GM19452 (cell line): ENCODE measurements around the gene PGBD1.
"Not testable (repeated sequence)": the region's sequence is repeated elsewhere in the genome, so short reads cannot be mapped to it uniquely, and the experiment has no call there.

ENCODE experiments used
- ATAC-seq: cut with Tn5 transposase; IDR thresholded peaks from one replicate; pipeline ENCODE4 v1.9.1; 2021; ENCODE audit not compliant: unreplicated experiment

Gene PGBD1

DNA sequence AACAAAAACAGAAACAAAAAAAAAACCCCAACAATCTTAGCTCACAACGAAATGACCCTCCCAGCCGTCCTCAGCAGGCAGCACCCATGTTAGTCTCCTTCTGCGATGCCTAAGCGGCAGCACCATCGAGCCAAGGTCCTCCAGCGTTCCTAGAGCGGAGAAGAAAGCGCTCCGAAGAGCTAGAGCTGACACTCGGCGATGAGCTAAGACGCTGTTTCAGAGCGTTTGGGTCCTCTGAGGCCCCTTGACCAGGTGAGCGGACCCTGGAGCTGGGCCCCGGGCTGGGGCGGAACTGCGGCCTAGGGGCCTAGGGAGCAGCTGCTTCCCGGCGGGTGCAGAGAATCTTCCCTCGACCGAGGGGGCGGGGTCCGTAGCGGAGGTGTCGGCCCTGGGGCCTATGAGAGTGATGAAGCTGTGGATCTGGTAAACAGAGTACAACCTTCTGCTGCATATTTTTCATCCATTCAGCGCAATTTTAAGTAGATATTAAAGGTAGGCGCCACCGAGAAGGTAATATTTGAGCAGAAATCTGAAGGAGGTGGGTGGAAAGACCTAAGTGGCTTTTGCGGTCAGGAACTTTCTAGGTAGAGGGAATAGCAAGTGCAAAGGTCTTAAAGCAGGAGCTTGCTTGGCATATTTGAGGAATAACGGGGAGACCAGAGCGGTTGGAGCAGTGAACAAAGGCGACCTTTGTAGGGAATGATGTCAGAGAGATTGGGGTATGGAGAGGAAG, 14.2 kb upstream of the PGBD1 start, which contains the start of gene ZSCAN26:
ZSCAN26 (plus strand) TSS at position 182 of the 733 bp plus-strand sequence. CDS start 4,777 bp downstream, outside the sequence.
- ATAC-seq: peak; percentile 90

- no peak for ATAC-seq
Observed at GRCh38 chr6:28267695-28268059, 13.7 kb upstream of the PGBD1 start.

- no peak for ATAC-seq
Observed at GRCh38 chr6:28269492-28269891, 11.9 kb upstream of the PGBD1 start.

DNA sequence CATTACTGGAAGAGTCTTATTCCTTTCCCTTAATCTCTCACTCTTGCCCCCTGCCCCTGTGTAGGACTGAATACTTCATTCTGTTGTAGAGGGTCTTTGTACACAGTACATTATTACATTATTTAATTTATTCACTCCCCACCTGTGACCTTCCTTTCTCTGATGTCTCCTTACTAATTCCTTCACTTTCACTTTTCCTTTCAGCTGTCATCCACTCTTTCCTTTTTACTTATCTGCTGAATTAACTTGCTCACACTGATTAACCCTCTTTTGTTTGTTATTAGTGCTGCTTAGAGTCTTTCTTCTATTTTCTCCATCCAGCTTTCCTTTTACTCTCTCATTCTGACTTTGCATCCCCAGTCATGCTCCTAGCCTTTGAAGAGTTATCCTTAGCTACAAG, 6.5 kb upstream of the PGBD1 start:
- ATAC-seq: no peak

DNA sequence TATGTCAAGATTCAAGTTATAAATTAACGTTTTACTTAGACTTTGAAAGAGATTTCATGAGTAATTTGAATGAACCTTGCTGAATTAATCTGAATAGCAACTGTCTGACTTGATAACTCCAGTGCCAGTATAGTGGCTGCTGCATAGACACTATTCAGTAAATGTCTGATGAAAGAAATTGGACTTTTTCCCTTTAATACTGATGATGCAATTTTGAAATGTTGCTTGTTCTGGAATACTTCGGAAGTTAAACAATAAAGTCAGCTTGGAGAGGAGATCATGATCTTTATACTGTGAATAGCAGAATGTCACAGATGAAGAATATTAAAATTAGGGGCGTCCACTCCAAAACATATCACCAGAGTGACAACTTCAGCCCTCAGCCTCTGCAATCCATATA, 3.6 kb upstream of the PGBD1 start:
- ATAC-seq: no peak

DNA sequence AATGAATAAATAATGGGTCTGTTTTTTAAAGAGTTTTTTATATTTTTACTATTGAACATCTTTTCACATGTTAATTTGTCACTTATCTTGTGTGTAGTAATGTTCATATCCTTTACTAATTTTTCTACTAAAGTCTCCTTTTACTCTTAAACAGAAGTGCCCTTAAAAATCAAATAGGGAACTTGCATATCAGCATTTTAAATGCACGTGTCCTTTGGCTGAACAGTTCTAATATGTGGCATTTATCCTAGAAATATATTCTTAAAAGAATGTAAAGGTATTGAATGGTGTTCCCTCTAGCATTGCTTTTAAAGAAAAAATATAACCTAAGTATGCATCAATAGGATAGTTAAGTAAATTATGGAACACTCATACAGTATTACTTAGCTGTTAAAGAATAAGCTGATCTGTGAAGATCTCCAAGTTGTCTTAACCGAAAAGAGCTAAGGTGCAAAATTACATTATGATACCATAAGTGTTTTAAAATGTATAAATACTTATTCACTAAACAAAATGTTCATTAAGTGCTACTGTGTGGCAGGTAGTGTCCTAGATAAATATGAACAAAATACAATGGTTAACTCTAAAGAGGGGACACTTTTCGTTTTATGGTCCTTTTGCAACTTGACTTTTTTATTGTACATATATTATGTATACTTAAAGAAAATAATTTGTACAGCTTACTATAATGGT, 631 bp upstream of the PGBD1 start:
- no peak for ATAC-seq

DNA sequence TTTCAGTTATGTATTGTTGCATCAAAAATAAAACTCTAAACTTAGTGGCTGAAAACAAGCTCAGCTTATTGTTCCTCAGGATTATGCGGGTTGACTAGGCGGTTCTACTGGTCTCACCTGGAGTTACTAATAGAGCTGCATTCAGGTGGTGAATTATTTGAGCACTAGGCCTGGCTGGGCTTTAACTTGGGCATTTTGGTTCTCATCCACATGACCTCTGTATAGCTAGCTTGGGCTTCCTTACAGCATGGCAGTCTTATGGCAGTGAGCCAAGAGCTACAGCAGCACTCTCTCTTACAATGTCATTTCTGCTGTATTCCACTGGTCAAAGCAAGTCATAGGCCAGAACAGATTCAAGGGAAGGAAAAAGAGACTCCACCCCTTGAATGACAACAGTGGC, 1.6 kb downstream of the PGBD1 start:
- no peak for ATAC-seq

DNA sequence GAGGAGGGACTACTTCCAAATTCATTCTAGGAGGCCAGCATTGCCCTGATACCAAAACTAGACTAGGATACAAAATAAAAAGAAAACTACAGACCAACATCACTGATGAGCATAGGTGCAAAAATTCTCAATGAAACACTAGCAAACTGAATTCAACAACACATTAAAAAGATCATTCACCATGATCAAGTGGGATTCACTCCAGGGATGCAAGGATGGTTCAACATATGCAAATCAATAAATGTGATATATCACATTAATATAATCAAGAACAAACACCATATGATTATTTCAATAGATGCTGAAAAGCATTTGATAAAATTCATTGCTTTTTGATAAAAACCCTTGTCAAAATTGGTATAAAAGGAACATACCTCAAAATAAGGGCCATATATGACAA, 10.2 kb downstream of the PGBD1 start:
- no peak for ATAC-seq

- no peak for ATAC-seq
Observed at GRCh38 chr6:28295326-28295725, 14.0 kb downstream of the PGBD1 start.

DNA sequence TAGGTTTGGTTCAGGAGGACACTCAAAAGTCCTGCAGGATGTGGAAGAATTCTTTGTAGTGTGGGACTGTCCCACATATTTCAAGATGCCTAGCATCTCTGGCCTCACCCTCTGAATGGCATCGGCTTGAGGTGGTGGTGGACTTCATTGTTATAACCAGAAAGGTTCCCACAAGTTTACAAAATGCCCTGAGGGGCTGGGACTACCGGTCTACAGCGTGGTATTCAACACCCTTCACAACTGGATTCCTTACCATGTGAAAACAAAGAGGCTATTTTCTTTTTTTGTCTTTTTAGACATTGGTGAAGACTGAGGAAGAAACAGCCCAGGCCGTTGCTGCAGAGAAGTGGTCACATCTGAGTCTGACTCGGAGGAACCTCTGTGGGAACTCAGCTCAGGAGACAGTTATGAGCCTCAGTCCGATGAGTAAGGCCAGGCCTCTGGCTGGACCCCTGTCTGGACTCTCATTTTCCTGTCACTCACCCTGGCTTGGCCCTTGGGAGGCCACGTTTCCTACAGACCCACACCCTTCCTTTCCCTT, 15.2 kb downstream of the PGBD1 start:
- ATAC-seq: no peak

GRCh38 chr6:28303570-28303969, 22.2 kb downstream of the PGBD1 start:
- ATAC-seq: peak; percentile 91

DNA sequence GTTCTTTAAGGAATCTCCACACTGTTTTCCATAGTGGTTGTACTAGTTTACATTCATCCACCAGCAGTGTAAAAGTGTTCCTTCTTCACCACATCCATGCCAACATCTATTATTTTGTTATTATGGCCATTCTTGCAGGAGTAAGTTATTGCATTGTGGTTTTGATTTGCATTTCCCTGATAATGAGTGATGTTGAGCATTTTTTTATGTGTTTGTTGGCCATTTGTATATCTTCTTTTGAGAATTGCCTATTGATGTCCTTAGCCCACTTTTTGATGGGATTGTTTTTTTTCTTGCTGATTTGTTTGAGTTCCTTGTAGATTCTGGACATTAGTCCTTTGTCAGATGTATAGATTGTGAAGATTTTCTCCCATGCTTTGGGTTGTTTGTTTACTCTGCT, 25.0 kb downstream of the PGBD1 start:
- ATAC-seq: not testable (repeated sequence)

GRCh38 chr6:28311139-28311823, 29.9 kb downstream of the PGBD1 start:
- ATAC-seq: no peak

DNA sequence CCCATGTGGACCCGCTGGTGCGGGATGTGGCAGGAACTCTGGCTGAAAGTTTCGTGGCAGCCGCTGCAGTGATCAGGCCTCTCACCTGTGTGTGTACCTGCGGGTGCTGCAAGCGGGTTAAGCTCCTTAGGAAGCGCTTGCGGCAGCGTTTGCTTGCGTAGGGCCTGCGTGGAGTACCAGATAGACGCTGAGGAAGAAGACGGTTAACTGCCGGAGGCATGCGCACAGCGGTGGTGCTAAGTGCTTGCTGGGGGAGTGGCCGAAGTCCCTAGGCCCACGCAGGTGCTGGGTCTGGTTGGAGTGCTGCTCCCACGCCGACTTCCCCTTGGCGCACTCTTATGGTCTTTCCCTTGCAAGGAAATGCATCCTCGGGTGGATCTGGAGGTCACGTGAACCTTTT, 31.6 kb downstream of the PGBD1 start:
- no peak for ATAC-seq

- no peak for ATAC-seq
Observed at GRCh38 chr6:28315628-28316027, 34.3 kb downstream of the PGBD1 start.

- ATAC-seq: not testable (repeated sequence)
Observed at GRCh38 chr6:28317866-28318265, 36.5 kb downstream of the PGBD1 start.

DNA sequence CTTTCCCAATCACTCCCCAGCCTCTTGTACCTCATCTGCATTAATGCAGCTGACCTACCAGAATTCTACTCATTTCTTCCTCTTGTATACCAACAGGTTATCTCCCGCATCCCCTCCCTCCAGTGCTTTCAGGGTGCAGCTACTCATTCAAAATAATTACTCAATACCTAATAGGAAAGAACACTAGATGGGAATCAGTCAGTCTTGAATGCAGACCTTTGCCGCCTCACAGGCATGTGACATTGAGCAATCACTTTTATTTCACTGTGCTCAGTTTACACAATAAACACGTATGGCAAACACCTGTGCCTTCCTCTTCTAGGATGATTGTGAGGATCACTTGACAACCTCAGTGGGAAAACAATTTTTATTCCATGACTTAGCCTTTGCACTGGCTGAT, 41.3 kb downstream of the PGBD1 start:
- no peak for ATAC-seq

- no peak for ATAC-seq
Observed at GRCh38 chr6:28323813-28324424, 42.5 kb downstream of the PGBD1 start.

DNA sequence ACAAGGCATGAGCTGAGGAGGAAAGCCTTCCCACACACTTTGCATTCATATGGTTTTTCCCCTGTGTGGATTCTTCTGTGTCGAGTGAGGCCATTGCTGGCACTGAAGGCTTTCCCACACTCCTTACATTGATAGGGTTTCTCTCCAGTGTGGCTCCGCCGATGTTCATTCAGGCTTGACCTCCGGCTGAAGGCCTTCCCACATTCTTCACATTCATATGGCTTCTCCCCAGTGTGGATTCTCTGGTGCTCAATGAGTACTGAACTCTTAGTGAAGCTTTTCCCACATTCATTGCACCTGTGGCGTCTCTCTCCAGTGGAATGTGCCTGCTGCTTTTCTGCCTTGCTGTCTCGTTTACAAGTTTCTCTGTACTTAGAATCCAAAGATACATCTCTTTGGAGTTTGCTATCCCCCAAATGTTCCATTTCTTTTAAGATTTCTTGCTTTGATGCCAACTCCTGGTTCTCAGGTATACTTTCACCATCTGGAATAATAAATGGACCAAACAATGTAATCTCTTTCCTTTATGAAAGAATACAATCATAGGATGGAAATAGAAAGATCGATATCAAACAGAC, 45.1 kb downstream of the PGBD1 start:
- ATAC-seq: no peak

GRCh38 chr6:28330041-28330440, 48.7 kb downstream of the PGBD1 start:
- ATAC-seq: no peak

GRCh38 chr6:28333047-28333446, 51.7 kb downstream of the PGBD1 start:
- no peak for ATAC-seq
